ENCODE data around the gene RAF1. TPM values are rescaled to one million over a fixed set of nuclear protein-coding genes. Genes with fewer than 3 reads are reported as not detected.
"Not testable (repeated sequence)": the region's sequence is repeated elsewhere in the genome, so short reads cannot be mapped to it uniquely, and the experiment has no call there.

The RAF1 gene
- total and polyA plus RNA-seq, 3 experiments from 2014 or later = 73.1 to 90.9 (median 89.4) TPM

DNA sequence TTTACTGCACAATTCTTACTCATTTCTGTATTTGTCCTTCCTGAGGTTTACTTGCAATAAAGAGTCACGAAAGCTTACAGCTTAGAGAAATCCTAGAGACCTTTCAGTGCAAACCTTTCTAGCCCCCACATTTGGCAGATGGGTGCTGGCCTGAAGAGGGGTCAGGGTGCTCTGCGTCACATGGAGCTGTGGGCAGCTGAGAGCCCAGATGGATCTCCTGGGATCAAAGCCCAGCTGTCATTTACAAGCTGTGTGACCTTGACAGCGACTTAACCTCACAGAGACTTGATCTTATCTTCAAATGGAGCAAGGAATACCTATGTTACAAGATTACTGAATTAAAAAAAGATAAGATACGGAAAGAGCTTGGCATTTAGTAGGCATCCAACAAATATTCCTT lies 24.0 kb upstream of the RAF1 start:
- Histone ChIP-seq H3K27me3 (ENCODE audit: insufficient read depth, low read length, poor library complexity, severe bottlenecking) (no peaks in the 10 kb centered on the region), H3K4me1 (ENCODE audit: insufficient read depth, low read length) (no peaks in the 10 kb centered on the region), H3K9me3 (ENCODE audit: low read length) (no peaks in the 10 kb centered on the region), H3K4me3 (ENCODE audit: low read length) (no peak overlapping the region), H3K36me3 (ENCODE audit: insufficient read depth, low read length) (no peaks in the 10 kb centered on the region), H3K27ac (ENCODE audit: low read depth, low read length) (no peak overlapping the region)
- Mint-ChIP-seq H3K27ac (no peak overlapping the region), H3K27me3 (peaks cover 4 to 7% of the 10 kb centered on the region in 2 donors), H3K9me3 (no peaks in the 10 kb centered on the region), H3K4me1 (no peaks in the 10 kb centered on the region), H3K36me3 (no peaks in the 10 kb centered on the region), H3K4me3 (no peak overlapping the region)
- CTCF ChIA-PET = no interaction called here
- POLR2A ChIA-PET = no interaction called here
- DNase-seq = no peak

DNA sequence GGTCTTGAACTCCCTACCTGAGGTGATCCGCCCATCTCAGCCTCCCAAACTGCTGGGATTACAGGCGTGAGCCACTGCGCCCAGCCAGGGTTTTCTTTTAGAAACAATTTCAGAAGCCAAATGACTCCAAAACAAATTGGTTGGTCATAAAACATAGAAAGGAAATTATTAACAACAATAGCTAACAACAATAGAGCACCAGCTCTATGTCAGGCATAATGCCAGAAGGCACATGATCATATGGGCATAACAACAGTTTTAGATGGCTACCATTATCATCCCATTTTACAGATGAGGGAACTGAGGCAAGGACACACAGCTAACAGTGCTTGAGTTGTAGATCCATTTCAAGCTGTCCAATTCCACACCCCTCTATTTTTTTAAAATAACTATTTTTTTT lies 22.2 kb upstream of the RAF1 start:
- H3K4me3 Mint-ChIP-seq = no peak overlapping the region
- H3K36me3 ChIP-seq (ENCODE audit: insufficient read depth, low read length) = no peaks in the 10 kb centered on the region
- no peak overlapping the region for H3K4me3 ChIP-seq (ENCODE audit: low read length)
- peaks cover 4 to 7% of the 10 kb centered on the region in 2 donors for H3K27me3 Mint-ChIP-seq
- no peak for DNase-seq
- no peaks in the 10 kb centered on the region for H3K9me3 Mint-ChIP-seq
- H3K9me3 ChIP-seq (ENCODE audit: low read length) = no peaks in the 10 kb centered on the region
- H3K36me3 Mint-ChIP-seq = no peaks in the 10 kb centered on the region
- no peak overlapping the region for H3K27ac Mint-ChIP-seq
- no peaks in the 10 kb centered on the region for H3K27me3 ChIP-seq (ENCODE audit: insufficient read depth, low read length, poor library complexity, severe bottlenecking)
- H3K4me1 ChIP-seq (ENCODE audit: insufficient read depth, low read length) = no peaks in the 10 kb centered on the region
- ChIA-PET CTCF (no interaction called here), POLR2A (no interaction called here)
- no peak overlapping the region for H3K27ac ChIP-seq (ENCODE audit: low read depth, low read length)
- no peaks in the 10 kb centered on the region for H3K4me1 Mint-ChIP-seq

DNA sequence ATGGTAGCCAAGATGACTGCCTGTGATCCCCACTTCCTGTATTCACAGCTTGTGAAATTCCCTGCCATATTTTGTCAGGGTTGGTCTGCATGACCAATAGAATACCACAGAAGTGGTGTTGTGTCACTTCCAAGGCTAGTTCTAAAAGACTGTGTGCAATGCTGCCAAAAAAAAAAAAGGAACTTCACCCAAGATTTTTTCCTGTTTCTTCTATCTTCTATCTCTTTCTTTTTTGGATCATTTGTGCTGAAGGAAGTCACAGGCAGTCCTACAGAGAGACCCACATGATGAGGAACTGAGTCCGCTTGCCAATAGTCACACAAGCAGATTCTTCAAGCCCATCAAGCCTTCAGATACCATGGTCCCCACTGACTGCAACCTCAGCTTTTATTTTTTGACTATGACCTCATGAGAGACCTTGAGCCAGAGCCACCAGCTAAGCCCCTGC lies 18.1 kb upstream of the RAF1 start:
- H3K4me3 Mint-ChIP-seq = no peak overlapping the region
- Histone ChIP-seq H3K36me3 (ENCODE audit: insufficient read depth, low read length) (no peaks in the 10 kb centered on the region), H3K9me3 (ENCODE audit: low read length) (no peaks in the 10 kb centered on the region), H3K27me3 (ENCODE audit: insufficient read depth, low read length, poor library complexity, severe bottlenecking) (no peaks in the 10 kb centered on the region), H3K4me1 (ENCODE audit: insufficient read depth, low read length) (no peaks in the 10 kb centered on the region), H3K4me3 (ENCODE audit: low read length) (no peak overlapping the region), H3K27ac (ENCODE audit: low read depth, low read length) (no peak overlapping the region)
- ChIA-PET CTCF (interaction anchor here (0.6 kb wide), 1 partner anchor 13 kb away, joined by 3 read pairs; no protein-coding TSS in a partner anchor), POLR2A (no interaction called here)
- H3K4me1 Mint-ChIP-seq = no peaks in the 10 kb centered on the region
- no peak for DNase-seq
- H3K9me3 Mint-ChIP-seq = no peaks in the 10 kb centered on the region
- no peak overlapping the region for H3K27ac Mint-ChIP-seq
- H3K36me3 Mint-ChIP-seq = no peaks in the 10 kb centered on the region
- H3K27me3 Mint-ChIP-seq = no peaks in the 10 kb centered on the region

DNA sequence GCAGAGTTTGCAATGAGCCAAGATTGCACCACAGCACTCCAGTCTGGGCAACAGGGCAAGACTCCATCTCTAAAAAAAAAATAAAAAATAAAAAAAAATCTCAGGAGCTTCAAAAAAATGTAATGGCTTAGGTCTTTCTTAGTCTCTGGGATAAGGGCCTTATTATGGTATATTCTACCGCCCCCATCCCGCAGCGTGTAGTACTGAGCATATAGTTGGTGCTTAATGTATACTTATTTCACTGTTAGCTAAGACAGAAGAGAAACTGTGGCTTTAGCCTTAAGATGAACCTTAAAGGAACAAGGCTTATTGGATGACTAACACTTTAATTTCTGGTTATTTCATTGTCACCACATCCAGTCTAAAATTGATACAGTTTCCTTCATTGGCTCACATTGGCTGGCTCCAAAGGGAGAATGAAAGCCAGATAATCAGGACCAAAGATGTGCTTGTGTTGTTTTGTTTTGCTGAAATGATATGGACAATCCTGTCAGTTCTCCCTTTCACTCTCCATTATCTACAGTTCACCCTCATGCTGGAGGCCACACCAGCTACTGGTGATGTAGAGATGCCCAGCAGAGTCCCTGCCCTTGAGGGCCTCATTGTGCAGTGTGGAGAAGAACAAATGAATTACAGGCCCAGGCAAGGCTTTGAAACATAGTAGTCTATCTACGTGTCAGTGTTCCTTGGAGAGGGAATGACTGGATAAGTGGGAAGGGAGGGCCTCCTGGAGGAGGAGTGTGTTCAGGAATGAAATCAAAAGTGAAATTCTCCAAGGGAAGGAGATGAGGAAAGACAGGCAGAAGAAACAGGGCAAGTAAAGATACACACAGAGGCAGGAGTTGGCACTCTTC lies 17.4 kb upstream of the RAF1 start:
- H3K9me3 ChIP-seq (ENCODE audit: low read length) = no peaks in the 10 kb centered on the region
- Mint-ChIP-seq H3K9me3 (no peaks in the 10 kb centered on the region), H3K27me3 (peaks cover 0 to 2% of the 10 kb centered on the region in 2 donors), H3K36me3 (no peaks in the 10 kb centered on the region), H3K4me3 (no peak overlapping the region), H3K27ac (peak overlapping the region in 2 of 8 donors; percentile 19 to 60), H3K4me1 (no peaks in the 10 kb centered on the region)
- no peaks in the 10 kb centered on the region for H3K27me3 ChIP-seq (ENCODE audit: insufficient read depth, low read length, poor library complexity, severe bottlenecking)
- POLR2A ChIA-PET = no interaction called here
- CTCF ChIA-PET = interaction anchor here (0.6 kb wide), 1 partner anchor 12 kb away, joined by 3 read pairs; no protein-coding TSS in a partner anchor
- H3K4me3 ChIP-seq (ENCODE audit: low read length) = no peak overlapping the region
- no peak for DNase-seq
- no peaks in the 10 kb centered on the region for H3K36me3 ChIP-seq (ENCODE audit: insufficient read depth, low read length)
- H3K4me1 ChIP-seq (ENCODE audit: insufficient read depth, low read length) = no peaks in the 10 kb centered on the region
- no peak overlapping the region for H3K27ac ChIP-seq (ENCODE audit: low read depth, low read length)

DNA sequence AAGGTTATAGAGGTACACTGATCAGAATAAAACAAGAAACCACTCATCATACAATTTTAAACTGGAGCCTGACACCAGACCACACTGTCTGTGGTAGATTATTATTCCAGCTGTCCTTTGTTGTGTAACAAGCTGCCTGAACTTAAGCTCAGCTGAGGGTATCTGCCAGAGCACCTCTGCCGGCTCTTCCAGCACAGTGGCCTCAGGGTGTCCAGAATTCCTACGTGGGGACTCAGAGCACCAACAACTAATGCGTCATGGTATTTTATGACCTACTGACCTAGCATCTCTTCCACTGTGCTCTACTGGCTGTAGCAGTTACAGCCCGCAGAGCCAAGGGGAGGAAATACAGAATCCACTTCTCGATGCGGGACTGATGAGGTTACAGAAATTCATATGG lies 15.6 kb upstream of the RAF1 start:
- H3K36me3 ChIP-seq (ENCODE audit: insufficient read depth, low read length) = no peaks in the 10 kb centered on the region
- Mint-ChIP-seq H3K36me3 (peaks cover 0 to 1% (median 0%) of the 10 kb centered on the region in 3 donors), H3K27me3 (peaks cover 0 to 2% of the 10 kb centered on the region in 2 donors), H3K27ac (no peak overlapping the region), H3K9me3 (peaks cover 0 to 3% (median 0%) of the 10 kb centered on the region in 5 donors), H3K4me3 (no peak overlapping the region), H3K4me1 (no peaks in the 10 kb centered on the region)
- no peak overlapping the region for H3K27ac ChIP-seq (ENCODE audit: low read depth, low read length)
- ChIA-PET POLR2A (no interaction called here), CTCF (no interaction called here)
- no peaks in the 10 kb centered on the region for H3K27me3 ChIP-seq (ENCODE audit: insufficient read depth, low read length, poor library complexity, severe bottlenecking)
- H3K9me3 ChIP-seq (ENCODE audit: low read length) = no peaks in the 10 kb centered on the region
- H3K4me3 ChIP-seq (ENCODE audit: low read length) = no peak overlapping the region
- no peak for DNase-seq
- H3K4me1 ChIP-seq (ENCODE audit: insufficient read depth, low read length) = no peaks in the 10 kb centered on the region

DNA sequence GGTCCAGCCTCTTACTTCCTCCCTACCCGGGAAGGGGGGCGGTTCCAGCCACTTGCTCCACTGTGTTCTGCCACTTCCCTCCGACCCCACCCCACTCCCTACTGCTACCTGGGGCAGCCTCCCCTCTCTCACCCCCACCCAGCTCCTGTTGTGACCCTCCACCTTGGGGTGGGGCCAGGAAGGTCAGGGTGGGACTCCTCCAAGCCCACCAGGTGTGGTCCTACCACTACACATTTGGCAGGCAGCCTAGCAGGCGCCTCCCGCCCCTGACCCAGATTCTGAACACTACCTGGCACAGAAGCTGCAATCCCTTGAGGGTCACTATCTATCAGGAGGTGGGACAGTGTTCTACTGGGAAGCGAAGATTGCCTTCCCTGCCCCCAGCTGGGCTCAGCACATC lies 13.7 kb upstream of the RAF1 start:
- Histone ChIP-seq H3K27me3 (ENCODE audit: insufficient read depth, low read length, poor library complexity, severe bottlenecking) (no peaks in the 10 kb centered on the region), H3K4me1 (ENCODE audit: insufficient read depth, low read length) (no peaks in the 10 kb centered on the region), H3K4me3 (ENCODE audit: low read length) (no peak overlapping the region), H3K27ac (ENCODE audit: low read depth, low read length) (no peak overlapping the region), H3K9me3 (ENCODE audit: low read length) (no peaks in the 10 kb centered on the region), H3K36me3 (ENCODE audit: insufficient read depth, low read length) (no peaks in the 10 kb centered on the region)
- CTCF ChIA-PET = no interaction called here
- Mint-ChIP-seq H3K27ac (no peak overlapping the region), H3K4me3 (no peak overlapping the region), H3K36me3 (peaks cover 0 to 1% (median 0%) of the 10 kb centered on the region in 3 donors), H3K9me3 (peaks cover 0 to 3% (median 0%) of the 10 kb centered on the region in 5 donors), H3K27me3 (peaks cover 0 to 2% of the 10 kb centered on the region in 2 donors), H3K4me1 (no peaks in the 10 kb centered on the region)
- no peak for DNase-seq
- POLR2A ChIA-PET = no interaction called here

DNA sequence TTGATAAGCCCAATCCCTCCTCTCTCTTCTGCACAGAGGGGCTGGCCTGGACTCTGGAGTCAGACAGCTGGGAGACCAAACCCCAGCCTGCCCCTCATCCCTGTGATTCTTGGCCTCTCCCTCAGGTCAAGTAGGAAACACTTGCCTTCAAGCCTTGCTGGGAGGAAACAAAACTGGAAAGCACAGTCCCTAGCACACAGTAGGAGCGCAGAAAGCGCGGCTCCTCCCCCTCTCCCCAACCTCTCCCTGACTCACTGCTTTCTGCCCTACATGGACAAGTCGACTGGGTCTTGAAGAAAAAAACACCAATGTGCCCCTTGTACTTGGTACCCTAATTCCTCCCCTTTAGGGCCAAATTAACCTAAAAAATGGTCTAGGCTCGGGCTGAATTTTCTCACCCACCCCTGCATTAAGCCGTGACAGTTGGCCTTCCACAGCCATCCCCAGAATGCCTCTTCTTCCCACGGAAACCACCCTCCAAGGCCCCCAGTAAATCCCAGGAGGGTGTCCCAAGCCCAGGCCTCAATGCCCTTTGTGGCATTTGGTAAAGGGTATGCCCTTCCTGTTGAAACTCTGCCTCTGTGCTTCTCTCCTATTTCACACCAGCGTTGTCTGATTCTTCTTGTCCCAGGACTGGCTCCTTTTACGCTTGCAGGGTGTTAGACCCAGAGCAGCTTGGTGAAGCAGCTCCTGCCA lies 11.3 kb upstream of the RAF1 start:
- Histone ChIP-seq H3K27me3 (ENCODE audit: insufficient read depth, low read length, poor library complexity, severe bottlenecking) (no peaks in the 10 kb centered on the region), H3K9me3 (ENCODE audit: low read length) (no peaks in the 10 kb centered on the region), H3K4me3 (ENCODE audit: low read length) (no peak overlapping the region), H3K4me1 (ENCODE audit: insufficient read depth, low read length) (no peaks in the 10 kb centered on the region), H3K36me3 (ENCODE audit: insufficient read depth, low read length) (no peaks in the 10 kb centered on the region), H3K27ac (ENCODE audit: low read depth, low read length) (no peak overlapping the region)
- Mint-ChIP-seq H3K36me3 (peaks cover 0 to 1% (median 0%) of the 10 kb centered on the region in 3 donors), H3K4me3 (no peak overlapping the region), H3K27ac (no peak overlapping the region), H3K4me1 (no peaks in the 10 kb centered on the region), H3K27me3 (peaks cover 0 to 2% of the 10 kb centered on the region in 2 donors), H3K9me3 (peaks cover 0 to 3% (median 0%) of the 10 kb centered on the region in 5 donors)
- no peak for DNase-seq
- CTCF ChIA-PET = no interaction called here
- POLR2A ChIA-PET = no interaction called here

DNA sequence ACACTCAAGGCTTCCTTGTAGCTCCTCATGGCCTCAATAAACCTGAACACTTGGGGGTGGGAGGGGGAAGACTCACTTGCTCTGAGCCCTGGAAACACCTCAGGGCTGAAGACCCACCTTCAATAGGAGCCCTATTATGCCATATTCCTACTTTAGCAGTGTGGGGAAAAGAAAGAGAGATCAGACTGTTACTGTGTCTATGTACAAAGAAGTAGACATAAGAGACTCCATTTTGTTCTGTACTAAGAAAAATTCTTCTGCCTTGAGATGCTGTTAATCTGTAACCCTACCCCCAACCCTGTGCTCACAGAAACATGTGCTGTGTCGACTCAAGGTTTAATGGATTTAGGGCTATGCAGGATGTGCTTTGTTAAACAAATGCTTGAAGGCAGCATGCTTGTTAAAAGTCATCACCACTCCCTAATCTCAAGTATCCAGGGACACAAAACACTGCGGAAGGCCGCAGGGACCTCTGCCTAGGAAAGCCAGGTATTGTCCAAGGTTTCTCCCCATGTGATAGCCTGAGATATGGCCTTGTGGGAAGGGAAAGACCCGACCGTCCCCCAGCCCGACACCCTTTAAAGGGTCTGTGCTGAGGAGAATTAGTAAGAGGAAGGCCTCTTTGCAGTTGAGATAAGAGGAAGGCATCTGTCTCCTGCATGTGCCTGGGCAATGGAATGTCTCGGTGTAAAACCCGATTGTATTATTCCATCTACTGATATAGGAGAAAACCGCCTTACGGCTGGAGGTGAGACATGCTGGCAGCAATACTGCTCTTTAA lies 10.2 kb upstream of the RAF1 start:
- POLR2A ChIA-PET; H3K27me3 ChIP-seq (ENCODE audit: insufficient read depth, low read length, poor library complexity, severe bottlenecking); H3K36me3 ChIP-seq (ENCODE audit: insufficient read depth, low read length); H3K36me3 Mint-ChIP-seq; H3K4me1 ChIP-seq (ENCODE audit: insufficient read depth, low read length); H3K4me3 ChIP-seq (ENCODE audit: low read length); DNase-seq; H3K4me3 Mint-ChIP-seq; H3K4me1 Mint-ChIP-seq; CTCF ChIA-PET; H3K9me3 ChIP-seq (ENCODE audit: low read length); H3K27ac Mint-ChIP-seq; H3K27ac ChIP-seq (ENCODE audit: low read depth, low read length); H3K27me3 Mint-ChIP-seq; H3K9me3 Mint-ChIP-seq: not testable (repeated sequence)
